ENCODE measurements around the gene CWC27.

- TF ChIP-seq EP300 (IDR thresholded peaks at IDR 0.05) = no peak
- no peak for TF ChIP-seq POLR2A (IDR thresholded peaks at IDR 0.05; ENCODE audit: low read depth)
- no peak for TF ChIP-seq CTCF (IDR thresholded peaks at IDR 0.05)
- TF ChIP-seq POLR2AphosphoS5 (IDR thresholded peaks at IDR 0.05) = no peak
Measured at GRCh38 chr5:64942460-64942859, 173.7 kb downstream of the CWC27 start.

Data from esophagus muscularis mucosa (tissue), 4 donors.